Mucosa of rectum (tissue), 2 donors: ENCODE data around the gene PEBP1.

Source experiments
- H3K27ac ChIP-seq, 2 donors: one replicate each; pipeline ENCODE4 v1.7.0; 2013; ENCODE audit warnings: inconsistent platforms in 2 of 2, low read depth in 2 of 2, low read length in 2 of 2
- H3K27me3 ChIP-seq, 2 donors: one replicate each; pipeline ENCODE4 v1.7.0; 2013; ENCODE audit warnings: low read length in 2 of 2; ENCODE audit not compliant: control insufficient read depth in 2 of 2, insufficient read depth in 2 of 2
- H3K36me3 ChIP-seq, 2 donors: one replicate each; pipeline ENCODE4 v1.7.0; 2013; ENCODE audit warnings: low read length in 2 of 2; ENCODE audit not compliant: control insufficient read depth in 2 of 2, insufficient read depth in 2 of 2
- H3K4me1 ChIP-seq, 2 donors: one replicate each; pipeline ENCODE4 v1.7.0; 2013; ENCODE audit warnings: low read length in 2 of 2, mild to moderate bottlenecking in 1 of 2; ENCODE audit not compliant: control insufficient read depth in 2 of 2, insufficient read depth in 2 of 2
- H3K4me3 ChIP-seq, 2 donors: one replicate each; pipeline ENCODE4 v1.7.0; 2013; ENCODE audit warnings: low read length in 2 of 2
- H3K9ac ChIP-seq, 2 donors: one replicate each; pipeline ENCODE4 v1.7.0; 2013; ENCODE audit warnings: low read length in 2 of 2, low read depth in 1 of 2, mild to moderate bottlenecking in 1 of 2
- H3K9me3 ChIP-seq, 2 donors: one replicate each; pipeline ENCODE4 v1.7.0; 2013; ENCODE audit warnings: low read length in 2 of 2; ENCODE audit not compliant: control insufficient read depth in 2 of 2
- donor health status: healthy.
- donor health status: Normal muscosa, but diverticular disease.

The PEBP1 gene

DNA sequence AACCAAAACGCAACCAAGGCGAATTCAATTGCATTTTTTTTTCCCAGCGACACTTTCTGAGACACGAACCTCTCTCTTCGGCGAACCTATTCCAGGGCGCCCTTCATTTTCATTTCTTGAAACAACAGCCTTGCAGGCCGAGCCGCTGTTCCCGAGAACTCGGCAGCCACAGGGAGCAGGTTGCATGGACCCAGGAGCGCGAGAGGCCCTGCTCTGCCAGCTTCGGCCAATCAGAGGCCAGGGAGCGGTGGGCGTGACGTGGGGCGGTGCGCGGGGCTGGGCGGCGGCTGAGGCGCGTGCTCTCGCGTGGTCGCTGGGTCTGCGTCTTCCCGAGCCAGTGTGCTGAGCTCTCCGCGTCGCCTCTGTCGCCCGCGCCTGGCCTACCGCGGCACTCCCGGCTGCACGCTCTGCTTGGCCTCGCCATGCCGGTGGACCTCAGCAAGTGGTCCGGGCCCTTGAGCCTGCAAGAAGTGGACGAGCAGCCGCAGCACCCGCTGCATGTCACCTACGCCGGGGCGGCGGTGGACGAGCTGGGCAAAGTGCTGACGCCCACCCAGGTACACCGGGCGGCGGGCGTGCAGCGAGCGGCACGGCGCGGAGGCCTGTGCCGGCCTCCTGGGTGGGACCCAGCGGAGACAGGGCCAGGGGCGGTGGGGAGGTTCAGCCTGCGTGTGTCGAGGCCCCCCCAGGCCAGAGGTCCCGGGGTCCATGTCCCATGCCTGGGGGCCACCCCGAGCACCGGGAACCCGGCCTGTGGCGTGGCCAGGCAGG is at the start of gene PEBP1:
Gene PEBP1, plus strand, starts transcription at position 337 of the 771 bp plus-strand sequence. Its CDS starts 86 bp downstream, at position 423.
- Histone ChIP-seq H3K4me3 (peak within 1 kb of the TSS; percentile 73 to 83), H3K9ac (peak within 1 kb of the TSS; percentile 82 to 83), H3K9me3 (no peaks in the 10 kb centered on the region), H3K4me1 (peaks cover 12 to 14% of the 10 kb centered on the region in 2 donors), H3K36me3 (peaks cover 9 to 21% of the 10 kb centered on the region in 2 donors), H3K27ac (peak within 1 kb of the TSS; percentile 74 to 85), H3K27me3 (no peaks in the 10 kb centered on the region)

DNA sequence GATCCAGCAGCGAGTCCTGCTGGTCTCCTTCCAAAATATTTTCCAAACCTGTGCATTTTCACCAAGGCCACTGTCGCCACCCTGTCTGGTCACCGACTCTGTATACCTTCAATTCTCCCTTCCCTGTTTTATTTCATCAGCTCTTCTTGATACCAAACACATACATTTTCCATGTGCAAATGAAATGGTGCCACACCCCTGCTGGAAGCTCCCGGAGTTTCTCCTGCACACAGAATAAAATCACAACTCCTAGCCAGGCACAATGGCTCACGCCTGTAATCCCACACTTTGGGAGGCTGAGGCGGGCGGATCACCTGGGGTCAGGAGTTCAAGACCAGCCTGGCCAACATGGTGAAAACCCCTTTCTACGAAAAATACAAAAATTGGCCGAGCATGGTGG is 46.1 kb upstream of the PEBP1 start:
- Histone ChIP-seq H3K4me1 (peaks cover 8 to 9% of the 10 kb centered on the region in 2 donors), H3K27me3 (no peaks in the 10 kb centered on the region), H3K36me3 (peaks cover 8 to 15% of the 10 kb centered on the region in 2 donors), H3K9me3 (no peaks in the 10 kb centered on the region), H3K9ac (no peak overlapping the region), H3K4me3 (no peak overlapping the region), H3K27ac (peak overlapping the region in 1 of 2 donors; percentile 9)

DNA sequence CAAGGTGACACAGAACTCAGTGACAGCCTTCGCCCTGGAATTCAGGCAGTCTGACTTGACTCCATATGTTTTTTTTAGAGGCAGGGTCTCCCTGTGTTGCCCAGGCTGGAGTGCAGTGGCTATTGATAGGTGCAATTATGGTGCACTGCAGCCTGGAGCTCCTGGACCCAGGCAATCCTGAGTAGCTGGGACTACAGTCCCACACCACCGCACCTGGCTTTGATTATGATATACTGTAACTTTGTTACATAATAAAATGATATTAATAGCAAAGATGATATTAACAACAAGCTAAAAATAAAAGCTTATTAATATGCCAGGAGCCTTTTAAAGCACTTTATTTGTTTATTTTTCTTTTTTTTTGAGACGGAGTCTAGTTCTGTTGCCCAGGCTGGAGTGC is 41.9 kb upstream of the PEBP1 start:
- Histone ChIP-seq H3K27me3 (no peaks in the 10 kb centered on the region), H3K27ac (no peak overlapping the region), H3K36me3 (peaks cover 13 to 17% of the 10 kb centered on the region in 2 donors), H3K9ac (no peak overlapping the region), H3K4me1 (peaks cover 8 to 13% of the 10 kb centered on the region in 2 donors), H3K9me3 (no peaks in the 10 kb centered on the region), H3K4me3 (no peak overlapping the region)

DNA sequence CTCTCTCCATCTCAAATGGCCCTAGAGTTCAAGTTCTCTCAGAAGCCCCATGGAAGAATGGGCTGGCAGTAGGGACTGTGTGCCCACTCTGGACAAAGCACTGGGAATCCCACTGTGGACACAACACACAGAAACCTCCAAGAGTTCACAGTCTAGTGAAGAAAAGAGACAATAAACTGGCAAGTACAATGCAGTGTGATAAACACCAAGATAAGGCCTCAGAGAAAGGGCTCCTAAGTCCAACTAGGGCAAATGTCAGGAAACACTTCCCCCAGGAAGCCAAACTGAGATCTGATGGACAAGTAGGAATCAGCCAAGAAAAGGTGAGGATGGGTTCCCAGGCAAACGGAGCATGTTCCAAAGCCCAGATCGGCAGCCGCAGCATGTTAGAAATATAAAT is 37.5 kb upstream of the PEBP1 start:
- peak overlapping the region in 1 of 2 donors; percentile 44 for H3K4me3 ChIP-seq
- peak overlapping the region; percentile 71 to 81 for H3K27ac ChIP-seq
- peak overlapping the region in 1 of 2 donors; percentile 26 for H3K9ac ChIP-seq
- peaks cover 4 to 5% of the 10 kb centered on the region in 2 donors for H3K36me3 ChIP-seq
- no peaks in the 10 kb centered on the region for H3K9me3 ChIP-seq
- H3K4me1 ChIP-seq: peaks cover 14 to 25% of the 10 kb centered on the region in 2 donors
- no peaks in the 10 kb centered on the region for H3K27me3 ChIP-seq

DNA sequence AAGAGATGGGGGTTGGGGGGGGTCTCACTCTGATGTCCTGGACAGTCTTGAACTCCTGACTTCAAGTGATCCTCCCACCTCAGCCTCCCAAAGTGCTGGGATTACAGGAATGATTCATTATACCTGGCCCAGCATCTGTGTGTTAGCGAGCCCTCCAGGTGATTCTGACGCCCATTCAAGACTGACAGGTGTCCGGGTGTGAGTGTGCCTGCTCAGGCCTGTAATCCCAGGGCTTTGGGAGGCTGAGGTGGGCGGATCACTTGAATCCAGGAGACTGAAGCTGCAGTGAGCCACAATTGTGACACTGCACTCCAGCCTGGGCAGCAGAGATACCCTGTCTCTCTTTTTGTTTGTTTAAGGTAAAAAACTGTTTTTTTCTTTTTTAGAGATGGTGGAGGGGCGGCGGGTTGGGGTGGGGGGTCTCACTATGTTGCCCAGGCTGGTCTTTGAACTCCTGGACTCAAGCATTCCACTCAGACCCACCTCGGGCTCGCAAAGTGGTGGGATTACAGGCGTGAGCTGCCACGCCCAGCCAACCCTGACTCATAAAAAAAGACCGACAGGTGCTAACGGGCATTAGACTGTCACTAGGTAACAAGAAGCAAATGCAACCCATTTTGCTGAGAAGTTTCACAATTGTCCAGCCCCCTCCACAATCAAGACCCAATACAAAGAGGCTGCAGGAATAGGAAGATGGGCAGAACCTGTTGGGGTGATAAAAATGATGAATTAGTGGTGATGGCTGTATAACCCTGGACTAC is 36.8 kb upstream of the PEBP1 start:
- Histone ChIP-seq H3K9ac (peak overlapping the region in 1 of 2 donors; percentile 26), H3K27ac (peak overlapping the region; percentile 71 to 81), H3K4me1 (peaks cover 14 to 25% of the 10 kb centered on the region in 2 donors), H3K27me3 (no peaks in the 10 kb centered on the region), H3K4me3 (peak overlapping the region in 1 of 2 donors; percentile 44), H3K36me3 (peaks cover 4% of the 10 kb centered on the region in 2 donors), H3K9me3 (no peaks in the 10 kb centered on the region)

DNA sequence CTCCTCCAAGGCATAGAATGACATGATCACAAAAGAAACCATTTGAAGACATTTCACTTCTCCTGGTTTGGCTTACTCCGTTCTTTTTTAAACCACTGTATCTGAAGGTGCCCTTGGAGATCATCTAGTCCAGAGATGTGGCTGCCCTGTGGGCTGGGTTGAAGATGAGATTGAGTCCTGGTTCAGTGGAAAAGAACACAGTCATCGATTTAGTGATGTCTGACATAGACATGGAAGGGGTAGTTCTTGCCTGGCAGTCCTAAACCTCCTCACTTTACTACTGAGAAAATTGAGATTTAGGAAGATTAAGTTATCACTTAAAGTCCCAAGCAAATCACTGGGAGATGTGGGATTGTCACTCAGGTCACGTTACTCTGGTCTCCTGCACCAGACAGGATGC is 34.9 kb upstream of the PEBP1 start:
- no peak overlapping the region for H3K4me3 ChIP-seq
- no peak overlapping the region for H3K9ac ChIP-seq
- H3K36me3 ChIP-seq: no peaks in the 10 kb centered on the region
- no peaks in the 10 kb centered on the region for H3K27me3 ChIP-seq
- peaks cover 17 to 29% of the 10 kb centered on the region in 2 donors for H3K4me1 ChIP-seq
- no peak overlapping the region for H3K27ac ChIP-seq
- no peaks in the 10 kb centered on the region for H3K9me3 ChIP-seq

DNA sequence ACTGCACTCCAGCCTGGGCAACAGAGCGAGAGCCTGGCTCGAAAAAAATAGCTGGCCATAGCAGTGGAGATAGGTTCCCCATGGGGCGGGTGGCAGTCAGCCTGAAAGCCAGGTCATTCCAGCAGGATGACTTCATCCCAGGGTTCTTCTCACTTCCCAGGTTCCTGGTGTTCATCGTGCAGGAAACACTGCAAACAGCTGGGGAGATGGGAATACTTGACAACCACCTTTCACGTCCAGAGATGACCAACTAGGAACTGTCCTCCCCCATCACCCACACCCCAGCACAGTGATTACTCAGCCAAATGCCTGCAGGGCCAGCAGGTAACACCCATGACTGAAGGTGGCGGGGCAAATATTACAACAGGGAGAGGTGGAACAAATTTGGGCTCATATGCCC is 33.9 kb upstream of the PEBP1 start:
- H3K9me3 ChIP-seq: no peaks in the 10 kb centered on the region
- no peak overlapping the region for H3K9ac ChIP-seq
- no peak overlapping the region for H3K27ac ChIP-seq
- H3K27me3 ChIP-seq: no peaks in the 10 kb centered on the region
- H3K4me1 ChIP-seq: peaks cover 17 to 29% of the 10 kb centered on the region in 2 donors
- H3K36me3 ChIP-seq: no peaks in the 10 kb centered on the region
- peak overlapping the region; percentile 72 to 81 for H3K4me3 ChIP-seq

DNA sequence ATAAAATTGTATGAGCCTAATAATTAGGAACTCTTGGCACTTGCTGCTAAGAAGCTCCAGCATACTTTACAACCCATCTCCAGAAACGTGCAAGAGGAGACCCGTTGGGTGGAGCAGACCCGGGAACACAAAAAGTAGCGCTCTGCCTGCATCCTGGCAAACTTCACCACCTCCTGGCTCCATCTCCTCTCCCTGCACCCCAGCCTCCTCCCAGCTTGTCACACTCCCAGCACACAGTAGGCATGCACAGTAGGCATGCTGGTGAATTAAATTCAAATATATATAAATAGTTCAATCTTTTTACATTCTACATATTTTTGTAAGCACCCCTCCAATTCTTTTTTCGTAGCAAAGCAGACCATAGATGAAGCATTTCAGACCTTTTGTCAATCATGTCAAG is 33.3 kb upstream of the PEBP1 start:
- Histone ChIP-seq H3K27ac (peak overlapping the region; percentile 90 to 93), H3K9ac (peak overlapping the region; percentile 26 to 80)

DNA sequence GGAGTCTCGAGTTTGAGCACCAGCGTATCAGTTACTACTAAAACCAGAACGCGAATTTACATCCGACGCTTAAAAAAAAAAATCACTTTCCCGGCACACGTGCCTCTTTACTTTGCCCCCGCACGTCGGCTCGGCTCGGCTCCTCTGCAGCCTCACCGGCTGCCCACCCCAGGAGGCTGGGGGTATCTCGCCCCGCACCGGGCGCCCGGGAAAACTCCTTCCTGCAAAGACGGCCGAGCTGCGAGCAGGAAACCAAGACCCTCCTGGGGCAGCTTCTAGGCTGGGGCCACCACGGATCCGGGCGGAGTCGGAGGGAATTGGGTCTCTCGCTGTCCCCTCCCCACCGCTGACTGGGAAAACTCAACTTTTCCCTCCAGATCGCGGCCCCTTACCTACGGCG is 32.7 kb upstream of the PEBP1 start:
- Histone ChIP-seq H3K9me3 (no peaks in the 10 kb centered on the region), H3K4me3 (peak overlapping the region; percentile 72 to 81), H3K4me1 (peaks cover 15 to 26% of the 10 kb centered on the region in 2 donors), H3K9ac (peak overlapping the region; percentile 80 to 83), H3K27ac (peak overlapping the region; percentile 90 to 93), H3K36me3 (no peaks in the 10 kb centered on the region), H3K27me3 (no peaks in the 10 kb centered on the region)

More for the DNA sequence above, 33.3 kb upstream of the PEBP1 start:
- H3K4me3 ChIP-seq: peak overlapping the region; percentile 72 to 81
- H3K4me1 ChIP-seq: peaks cover 17 to 29% of the 10 kb centered on the region in 2 donors
- H3K36me3 ChIP-seq: no peaks in the 10 kb centered on the region
- no peaks in the 10 kb centered on the region for H3K9me3 ChIP-seq
- H3K27me3 ChIP-seq: no peaks in the 10 kb centered on the region
